Measurements from ENCODE around the gene AUP1.

DNA sequence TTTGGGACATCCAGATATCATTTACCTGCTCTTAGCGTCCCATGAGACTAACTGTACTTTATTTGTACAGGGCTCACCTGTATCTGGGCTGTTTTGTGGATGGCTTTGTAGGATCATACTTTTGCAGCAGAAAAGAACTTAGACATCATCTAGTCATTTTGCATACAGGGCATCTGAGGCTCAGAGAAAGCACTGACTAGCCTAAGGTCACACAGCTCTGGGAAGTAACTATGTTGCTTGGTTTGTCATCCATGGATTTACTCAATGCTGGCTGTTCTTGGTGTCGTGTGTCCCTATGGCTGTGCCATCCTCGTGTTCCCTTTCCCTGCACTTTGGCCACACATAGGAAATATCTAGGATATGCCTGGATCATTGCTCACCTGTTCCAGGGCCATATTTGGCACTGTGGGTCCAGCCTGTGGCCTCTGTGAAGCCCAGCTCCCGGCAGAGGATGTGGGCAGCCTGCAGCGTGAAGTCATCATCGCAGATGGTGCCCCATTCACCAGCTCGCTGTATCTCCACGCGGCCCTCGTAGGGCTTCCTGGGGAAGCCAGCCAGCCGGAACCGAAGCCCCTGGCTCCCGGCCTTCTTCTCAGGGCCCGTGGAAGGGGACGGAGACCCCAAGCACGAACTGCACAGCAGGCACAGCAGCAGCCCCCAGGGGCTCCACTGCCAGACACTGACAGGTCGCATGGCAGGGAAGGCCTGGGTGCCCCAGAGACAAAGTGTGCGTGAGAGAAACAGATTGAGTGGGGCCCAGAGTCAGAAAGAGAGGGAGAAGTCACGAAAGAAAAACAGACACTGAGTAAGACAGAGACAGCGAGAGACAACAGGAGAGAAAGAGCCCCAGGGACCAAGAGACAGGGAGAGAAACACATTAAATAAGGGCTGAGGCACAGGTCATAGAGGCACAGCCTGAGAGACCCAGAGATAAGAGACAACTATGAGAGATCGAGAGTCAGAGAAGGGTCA lies 22.7 kb upstream of the AUP1 start:
- TF ChIP-seq CTCF (IDR thresholded peaks at IDR 0.05) (no peak), POLR2A (IDR thresholded peaks at IDR 0.05) (no peak)

Measured in thyroid gland (tissue), 4 donors.